GM23248 (cell line): ENCODE data around the gene TMEM247. TPM values are rescaled to one million over a fixed set of nuclear protein-coding genes. Genes with fewer than 3 reads are reported as not detected.
"Not testable (repeated sequence)": the region's sequence is repeated elsewhere in the genome, so short reads cannot be mapped to it uniquely, and the experiment has no call there.

ENCODE experiments used
- DNase-seq: peaks from one replicate; pipeline ENCODE4 v3.0.0-alpha.2; 2015
- H2AFZ ChIP-seq: fragments of 200-600 bp; sonication (generic); 2 replicates; pipeline ENCODE4 v1.6.1; 2016; ENCODE audit warnings: antibody characterized with exemption
- H3F3A ChIP-seq: fragments of 200-600 bp; sonication (generic); 2 replicates; pipeline ENCODE4 v1.6.1; 2016; ENCODE audit warnings: mild to moderate bottlenecking, antibody characterized with exemption, mixed run types; ENCODE audit not compliant: insufficient read depth
- H3K27ac ChIP-seq: fragments of 200-600 bp; sonication (generic); 2 replicates; pipeline ENCODE4 v1.5.1; 2016; ENCODE audit warnings: mild to moderate bottlenecking
- H3K27me3 ChIP-seq: fragments of 200-600 bp; sonication (generic); replicated peaks from 2 replicates; pipeline ENCODE4 v1.6.1; 2016; ENCODE audit warnings: mild to moderate bottlenecking; ENCODE audit not compliant: insufficient read depth
- H3K36me3 ChIP-seq: fragments of 200-600 bp; sonication (generic); 2 replicates; pipeline ENCODE4 v1.6.1; 2016; ENCODE audit warnings: low read depth, mild to moderate bottlenecking
- H3K4me1 ChIP-seq: fragments of 200-600 bp; sonication (generic); 2 replicates; pipeline ENCODE4 v1.6.1; 2016; ENCODE audit warnings: mild to moderate bottlenecking; ENCODE audit not compliant: insufficient read depth
- H3K4me2 ChIP-seq: fragments of 200-600 bp; sonication (generic); one replicate; pipeline ENCODE4 v1.6.1; 2016; ENCODE audit warnings: mild to moderate bottlenecking; ENCODE audit not compliant: unreplicated experiment
- H3K4me3 ChIP-seq: fragments of 200-600 bp; sonication (generic); 2 replicates; pipeline ENCODE4 v1.5.1; 2016; ENCODE audit warnings: mild to moderate bottlenecking
- H3K79me2 ChIP-seq: fragments of 200-600 bp; sonication (generic); 2 replicates; pipeline ENCODE4 v1.6.1; 2016; ENCODE audit warnings: mild to moderate bottlenecking; ENCODE audit not compliant: insufficient read depth
- H3K9ac ChIP-seq: fragments of 200-600 bp; sonication (generic); 2 replicates; pipeline ENCODE4 v1.6.1; 2016; ENCODE audit warnings: mild to moderate bottlenecking
- H3K9me2 ChIP-seq: fragments of 200-600 bp; sonication (generic); 2 replicates; pipeline ENCODE4 v1.6.1; 2016; ENCODE audit warnings: mixed run types, mild to moderate bottlenecking, moderate library complexity; ENCODE audit not compliant: insufficient read depth
- H3K9me3 ChIP-seq: fragments of 200-600 bp; sonication (generic); one replicate; pipeline ENCODE4 v1.6.1; 2017; ENCODE audit warnings: low read depth
- H4K20me1 ChIP-seq: fragments of 200-600 bp; sonication (generic); 2 replicates; pipeline ENCODE4 v1.6.0; 2016; ENCODE audit not compliant: insufficient read depth
- EZH2 ChIP-seq: fragments of 200-600 bp; sonication (generic); IDR thresholded peaks from 2 replicates; pipeline ENCODE4 v1.6.1; 2018; ENCODE audit warnings: antibody characterized with exemption, mild to moderate bottlenecking; ENCODE audit not compliant: insufficient read depth, poor library complexity, severe bottlenecking
- EZH2phosphoT487 ChIP-seq: fragments of 200-600 bp; sonication (generic); IDR thresholded peaks from 2 replicates; pipeline ENCODE4 v1.6.1; 2018; ENCODE audit warnings: antibody characterized with exemption, moderate library complexity, mild to moderate bottlenecking, low read depth; ENCODE audit not compliant: insufficient read depth
- WGBS, 2 experiments: methylation state at CpG; one replicate each; pipeline ENCODE4 v1.1.6; 2015 to 2017; ENCODE audit warnings: low lambda C conversion rate in 2 of 2, low coverage in 1 of 2; ENCODE audit errors: missing lambda C conversion rate in 2 of 2; 5-methylcytosine and 5-hydroxymethylcytosine counted together
- in situ Hi-C: fragments of 300-500 bp; cut with MboI; formaldehyde crosslinking; loops from 2 replicates; pipeline ENCODE4 v1.15.0; 2020
- polyA plus RNA-seq: library from polyadenylated mRNA; unstranded; fragments of >200 nt; fragmentation: Nextera tagmentation; extraction: Ambion mirVana; gene quantifications from 2 replicates; pipeline ENCODE4 v1.2.1, GENCODE V29; 2016
- total RNA-seq: library from RNA; depleted of rRNA; stranded (reverse); fragments of >200 nt; shearing (Covaris generic); gene quantifications from 2 replicates; pipeline ENCODE4 v1.2.3, GENCODE V29; 2014

The TMEM247 gene
- total and polyA plus RNA-seq, 2 experiments from 2014 or later, result not detected

DNA sequence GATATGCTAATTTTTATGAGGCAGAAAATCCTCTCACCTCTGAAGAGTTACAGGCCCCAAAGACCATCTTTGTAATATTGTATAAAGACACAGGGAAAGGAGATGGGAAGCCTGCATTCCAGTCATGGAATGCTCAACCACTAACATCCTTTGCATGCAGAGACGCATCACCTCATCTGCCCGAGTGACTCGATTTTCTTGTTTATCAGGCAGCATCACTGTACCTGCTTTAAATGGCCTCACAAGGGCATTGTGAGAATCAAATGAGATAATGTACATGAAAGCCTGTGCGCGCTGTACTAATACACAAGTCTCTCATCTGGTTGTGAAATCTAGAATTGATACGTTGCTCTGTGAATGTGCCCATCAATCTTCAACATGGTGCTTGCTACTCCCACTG is 10.2 kb upstream of the TMEM247 start:
- no peaks in the 10 kb centered on the region for H3K27me3 ChIP-seq

DNA sequence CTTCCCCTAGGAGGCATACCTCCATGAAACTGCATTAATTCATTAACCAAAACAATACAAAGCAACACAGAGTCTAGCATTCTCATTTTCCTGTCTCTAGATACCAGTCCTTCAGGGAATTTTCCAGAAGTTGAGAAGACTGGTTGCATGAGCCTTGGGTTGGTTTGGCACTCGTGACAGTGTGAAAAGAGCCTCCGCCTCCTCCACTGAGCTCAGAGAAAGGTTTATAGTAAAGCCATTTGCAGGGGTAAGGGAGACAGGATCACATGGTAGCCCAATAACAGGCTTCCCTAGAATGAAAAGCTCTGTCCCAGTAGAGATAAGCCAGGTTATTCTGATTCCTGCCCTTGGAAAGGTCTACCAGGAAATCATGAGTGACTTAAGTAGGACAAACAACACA is 9.7 kb upstream of the TMEM247 start:
- H3K4me3 ChIP-seq, result no peak overlapping the region
- 54 to 55% methylated on average over 2 of the region's 2 CpGs for WGBS, 2 experiments
- H3K4me2 ChIP-seq, result no peak overlapping the region
- H3K9me2 ChIP-seq, result no peaks in the 10 kb centered on the region
- H3K9ac ChIP-seq, result no peak overlapping the region
- no peaks in the 10 kb centered on the region for H4K20me1 ChIP-seq
- H3K27me3 ChIP-seq, result no peaks in the 10 kb centered on the region
- DNase-seq, result no peak
- H3K27ac ChIP-seq, result no peak overlapping the region
- H2AFZ ChIP-seq, result no peak overlapping the region
- H3K9me3 ChIP-seq, result no peaks in the 10 kb centered on the region
- H3K79me2 ChIP-seq, result no peaks in the 10 kb centered on the region
- no peaks in the 10 kb centered on the region for H3K36me3 ChIP-seq
- no peaks in the 10 kb centered on the region for H3F3A ChIP-seq
- H3K4me1 ChIP-seq, result no peaks in the 10 kb centered on the region
- in situ Hi-C loops, result no loop called here
- TF ChIP-seq EZH2, result no peak
- no peak for TF ChIP-seq EZH2phosphoT487

More for the DNA sequence above, 10.2 kb upstream of the TMEM247 start:
- Histone ChIP-seq H3K36me3 (no peaks in the 10 kb centered on the region), H3K9ac (no peak overlapping the region), H3K79me2 (no peaks in the 10 kb centered on the region), H2AFZ (no peak overlapping the region), H3F3A (no peaks in the 10 kb centered on the region), H3K4me1 (no peaks in the 10 kb centered on the region), H3K27ac (no peak overlapping the region), H3K4me2 (no peak overlapping the region), H3K9me3 (no peaks in the 10 kb centered on the region), H3K9me2 (no peaks in the 10 kb centered on the region), H3K4me3 (no peak overlapping the region), H4K20me1 (no peaks in the 10 kb centered on the region)
- in situ Hi-C loops, result no loop called here
- DNase-seq, result no peak
- WGBS, 2 experiments, result 84 to 91% methylated on average over 6 of the region's 6 CpGs
- TF ChIP-seq EZH2phosphoT487 (no peak), EZH2 (no peak)

DNA sequence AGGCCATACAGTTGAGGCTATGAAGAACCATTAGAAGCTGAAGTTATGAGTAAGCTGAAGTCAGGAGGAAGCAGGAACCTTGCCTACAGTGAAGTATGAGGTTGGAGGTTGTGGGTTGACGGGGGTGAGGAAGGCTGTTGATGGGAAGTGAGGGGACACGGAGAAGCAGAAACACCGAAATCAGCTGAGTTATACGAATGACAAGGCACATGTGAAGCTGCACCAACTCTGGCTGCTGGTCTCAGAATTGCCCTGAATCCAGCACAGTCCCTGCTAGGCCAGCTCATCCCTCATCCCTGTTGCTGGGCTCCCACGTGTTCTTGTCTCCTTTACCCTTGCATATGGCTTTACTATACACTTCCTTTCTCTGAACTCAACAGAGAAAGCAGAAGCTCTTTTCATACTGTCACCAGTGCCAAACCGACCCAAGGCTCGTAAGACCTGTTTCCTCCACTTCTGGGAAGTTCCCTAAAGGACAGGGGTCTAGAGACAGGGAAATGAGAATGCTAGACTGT is 9.2 kb upstream of the TMEM247 start:
- Histone ChIP-seq H2AFZ (no peak overlapping the region), H3K4me2 (no peak overlapping the region), H3K9me3 (no peaks in the 10 kb centered on the region), H3K9ac (no peak overlapping the region), H4K20me1 (no peaks in the 10 kb centered on the region), H3K27ac (no peak overlapping the region), H3K4me3 (no peak overlapping the region), H3F3A (no peaks in the 10 kb centered on the region), H3K36me3 (no peaks in the 10 kb centered on the region), H3K79me2 (no peaks in the 10 kb centered on the region), H3K27me3 (no peaks in the 10 kb centered on the region), H3K9me2 (no peaks in the 10 kb centered on the region), H3K4me1 (no peaks in the 10 kb centered on the region)
- TF ChIP-seq EZH2, result no peak
- no peak for TF ChIP-seq EZH2phosphoT487
- in situ Hi-C loops, result no loop called here
- DNase-seq, result no peak
- WGBS, 2 experiments, result 77% methylated on average over 7 of the region's 7 CpGs

DNA sequence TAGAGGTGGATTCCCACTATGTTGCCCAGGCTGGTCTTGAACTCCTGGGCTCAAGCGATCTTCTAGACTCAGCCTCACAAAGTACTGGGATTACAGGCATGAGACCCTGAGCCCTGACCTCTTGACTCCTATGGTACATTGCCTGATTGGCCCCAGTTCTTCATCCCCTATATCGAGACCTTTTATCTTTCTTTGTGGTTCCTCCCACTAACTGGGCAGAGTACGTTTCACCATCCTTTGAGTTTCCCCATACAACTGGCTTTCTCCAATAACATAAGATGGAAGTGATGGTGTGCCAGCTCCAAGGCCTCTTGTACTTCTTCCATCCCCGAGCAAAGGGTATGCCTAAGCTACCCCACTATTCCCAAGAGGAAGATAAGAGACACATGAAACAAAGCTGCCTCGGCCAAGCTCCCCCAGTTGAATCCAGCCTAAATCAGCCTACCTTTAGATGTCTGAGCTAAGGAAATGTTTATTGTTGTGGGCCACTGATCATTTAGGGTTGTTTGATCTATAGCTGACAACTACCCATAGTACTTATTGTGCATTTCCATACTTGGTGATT is 8.3 kb upstream of the TMEM247 start:
- TF ChIP-seq EZH2 (no peak), EZH2phosphoT487 (no peak)
- no peaks in the 10 kb centered on the region for H3K36me3 ChIP-seq
- H3K9me3 ChIP-seq, result no peaks in the 10 kb centered on the region
- H3K9me2 ChIP-seq, result no peaks in the 10 kb centered on the region
- in situ Hi-C loops, result no loop called here
- no peaks in the 10 kb centered on the region for H3K4me1 ChIP-seq
- H3F3A ChIP-seq, result no peaks in the 10 kb centered on the region
- no peak overlapping the region for H3K27ac ChIP-seq
- WGBS, 2 experiments, result 90 to 95% methylated on average over 5 of the region's 5 CpGs
- H3K27me3 ChIP-seq, result no peaks in the 10 kb centered on the region
- DNase-seq, result no peak
- H3K9ac ChIP-seq, result no peak overlapping the region
- H3K79me2 ChIP-seq, result no peaks in the 10 kb centered on the region
- no peak overlapping the region for H3K4me3 ChIP-seq
- no peak overlapping the region for H3K4me2 ChIP-seq
- H4K20me1 ChIP-seq, result no peaks in the 10 kb centered on the region
- H2AFZ ChIP-seq, result no peak overlapping the region

DNA sequence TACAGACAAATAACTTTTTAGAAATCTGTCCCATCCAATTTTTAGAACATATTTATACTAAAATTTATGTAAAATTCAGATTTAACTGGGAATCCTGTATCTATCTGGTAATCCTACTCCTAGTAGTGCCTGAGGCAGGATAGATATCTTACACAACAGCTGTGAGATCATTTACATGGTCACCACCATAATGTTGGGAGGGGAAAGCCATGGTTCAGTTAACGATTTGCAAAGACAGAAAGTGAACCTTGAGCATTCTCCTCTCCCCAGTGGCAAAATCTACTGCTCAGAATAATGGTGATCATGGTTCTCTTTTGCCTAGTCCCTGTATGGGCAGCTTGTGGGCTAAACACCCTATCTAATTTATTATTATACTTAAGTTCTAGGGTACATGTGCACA is 7.7 kb upstream of the TMEM247 start:
- H3K9me3 ChIP-seq, result no peaks in the 10 kb centered on the region
- H3K9ac ChIP-seq, result no peak overlapping the region
- H3K9me2 ChIP-seq, result no peaks in the 10 kb centered on the region
- in situ Hi-C loops, result no loop called here
- no peak for DNase-seq
- 7 to 15% methylated on average over 1 of the region's 1 CpG for WGBS, 2 experiments
- H3K4me3 ChIP-seq, result no peak overlapping the region
- H3K27me3 ChIP-seq, result no peaks in the 10 kb centered on the region
- H3K4me1 ChIP-seq, result no peaks in the 10 kb centered on the region
- no peak overlapping the region for H3K4me2 ChIP-seq
- no peaks in the 10 kb centered on the region for H3F3A ChIP-seq
- H2AFZ ChIP-seq, result no peak overlapping the region
- TF ChIP-seq EZH2 (no peak), EZH2phosphoT487 (no peak)
- no peaks in the 10 kb centered on the region for H3K79me2 ChIP-seq
- H3K27ac ChIP-seq, result no peak overlapping the region
- no peaks in the 10 kb centered on the region for H4K20me1 ChIP-seq
- no peaks in the 10 kb centered on the region for H3K36me3 ChIP-seq

DNA sequence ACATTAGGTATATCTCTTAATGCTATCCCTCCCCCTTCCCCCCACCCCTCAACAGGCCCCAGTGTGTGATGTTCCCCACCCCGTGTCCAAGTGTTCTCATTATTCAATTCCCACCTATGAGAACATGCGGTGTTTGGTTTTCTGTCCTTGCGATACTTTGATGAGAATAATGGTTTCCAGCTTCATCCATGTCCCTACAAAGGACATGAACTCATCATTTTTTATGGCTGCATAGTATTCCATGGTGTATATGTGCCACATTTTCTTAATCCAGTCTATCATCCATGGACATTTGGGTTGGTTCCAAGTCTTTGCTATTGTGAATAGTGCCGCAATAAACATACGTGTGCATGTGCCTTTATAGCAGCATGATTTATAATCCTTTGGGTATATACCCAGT is 7.2 kb upstream of the TMEM247 start:
- 86 to 96% methylated on average over 5 of the region's 5 CpGs for WGBS, 2 experiments
- H4K20me1 ChIP-seq, DNase-seq, H3K9me2 ChIP-seq, H3K4me3 ChIP-seq, H3F3A ChIP-seq, H2AFZ ChIP-seq, H3K36me3 ChIP-seq, H3K4me1 ChIP-seq, H3K27ac ChIP-seq, in situ Hi-C loops, H3K79me2 ChIP-seq, H3K4me2 ChIP-seq, H3K9me3 ChIP-seq, H3K27me3 ChIP-seq, H3K9ac ChIP-seq: not testable (repeated sequence)

DNA sequence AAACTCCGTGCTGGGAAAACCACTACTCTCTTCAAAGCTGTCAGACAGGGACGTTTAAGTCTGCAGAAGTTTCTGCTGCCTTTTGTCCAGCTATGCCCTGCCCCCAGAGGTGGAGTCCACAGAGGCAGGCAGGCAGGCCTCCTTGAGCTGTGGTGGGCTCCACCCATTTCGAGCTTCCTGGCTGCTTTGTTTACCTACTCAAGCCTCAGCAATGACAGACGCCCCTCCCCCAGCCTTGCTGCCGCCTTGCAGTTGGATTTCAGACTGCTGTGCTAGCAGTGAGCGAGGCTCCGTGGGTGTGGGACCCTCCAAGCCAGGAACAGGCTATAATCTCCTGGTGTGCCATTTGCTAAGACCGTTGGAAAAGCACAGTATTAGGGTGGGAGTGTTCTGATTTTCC is 1.9 kb upstream of the TMEM247 start:
- H2AFZ ChIP-seq, H4K20me1 ChIP-seq, H3K79me2 ChIP-seq, H3K9ac ChIP-seq, H3K36me3 ChIP-seq, H3K9me3 ChIP-seq, H3K4me2 ChIP-seq, H3K27ac ChIP-seq, H3K4me3 ChIP-seq, in situ Hi-C loops, H3K9me2 ChIP-seq, DNase-seq, H3K27me3 ChIP-seq: not testable (repeated sequence)
- WGBS, 2 experiments, result 65 to 74% methylated on average over 8 of the region's 8 CpGs
- peaks cover 15% of the 10 kb centered on the region for H3F3A ChIP-seq
- peaks cover 13% of the 10 kb centered on the region for H3K4me1 ChIP-seq
